Keratinocyte (primary cell): Measurements from ENCODE around the gene OR11G2. TPM values are rescaled to one million over a fixed set of nuclear protein-coding genes. Genes with fewer than 3 reads are reported as not detected.

ENCODE experiments used
- polyA plus RNA-seq, 5 experiments: library from polyadenylated mRNA; depleted of rRNA in 3 of 5; stranded (reverse) in 3 of 5; stranded (forward) in 1 of 5; unstranded in 1 of 5; fragments of >200 nt; gene quantifications; 1 replicate in 1 of 5; 2 replicates in 3 of 5; 3 replicates in 1 of 5; pipeline versions ENCODE4 v1.2.1 to v1.2.3, GENCODE V29; 2011 to 2012; ENCODE audit warnings: missing spikeins in 2 of 5, low read depth in 1 of 5, low replicate concordance in 1 of 5
- small RNA-seq, 3 experiments: library from RNA; depleted of rRNA; stranded (forward); fragments of <200 nt; gene quantifications; one replicate each; pipeline ENCODE3, GENCODE V24; 2012; ENCODE audit warnings: low read depth in 3 of 3, low replicate concordance in 1 of 3; ENCODE audit not compliant: insufficient read length in 3 of 3

Gene OR11G2
- polyA plus RNA-seq, 1 donor (not counting 4 experiments of a cell fraction or from before 2014, with no cell fraction given): not detected

Small RNA genes within 50 kb of the gene (small RNA-seq; reads per million reads assigned to genes)
- gene GTF2IP22: 0 reads per million in 3 experiments

Other genes starting within 250 kb of the OR11G2 start
- gene OR4K15, start 215.3 kb upstream of the OR11G2 start, polyA plus RNA-seq: not detected in 3 replicates
- not detected in 3 replicates for gene OR4Q2, start 188.7 kb upstream of the OR11G2 start, polyA plus RNA-seq
- gene OR4K14, start 171.6 kb upstream of the OR11G2 start, polyA plus RNA-seq: not detected in 3 replicates
- not detected in 3 replicates for gene OR4K13, start 154.9 kb upstream of the OR11G2 start, polyA plus RNA-seq
- not detected in 3 replicates for gene OR4L1, start 130.9 kb upstream of the OR11G2 start, polyA plus RNA-seq
- not detected in 3 replicates for gene OR4K17, start 80.2 kb upstream of the OR11G2 start, polyA plus RNA-seq
- not detected in 3 replicates for gene OR4N5, start 52.1 kb upstream of the OR11G2 start, polyA plus RNA-seq
- gene OR11H6, start 32.8 kb downstream of the OR11G2 start, polyA plus RNA-seq: not detected in 3 replicates
- not detected in 3 replicates for gene OR11H7, start 38.1 kb downstream of the OR11G2 start, polyA plus RNA-seq
- gene OR11H4, start 48.4 kb downstream of the OR11G2 start, polyA plus RNA-seq: not detected in 3 replicates
- 13.7 to 19.2 TPM (median 13.9 TPM) in 3 replicates for gene TTC5, start 115.1 kb downstream of the OR11G2 start, polyA plus RNA-seq
- 49.0 to 65.8 TPM (median 49.4 TPM) in 3 replicates for gene CCNB1IP1, start 142.4 kb downstream of the OR11G2 start, polyA plus RNA-seq
- gene PARP2, start 152.7 kb downstream of the OR11G2 start, polyA plus RNA-seq: 13.8 to 24.7 TPM (median 24.1 TPM) in 3 replicates
- 12.5 to 16.6 TPM (median 12.8 TPM) in 3 replicates for gene TEP1, start 222.6 kb downstream of the OR11G2 start, polyA plus RNA-seq
- gene KLHL33, start 245.3 kb downstream of the OR11G2 start, polyA plus RNA-seq: not detected in 3 replicates